Measurements from ENCODE around the gene TPRX2.
"Not testable (repeated sequence)": the region's sequence is repeated elsewhere in the genome, so short reads cannot be mapped to it uniquely, and the experiment has no call there.

TPRX2 gene

GRCh38 chr19:47863514-47863936, 4.5 kb downstream of the TPRX2 start:
- peak; percentile 94 for FAIRE-seq

GRCh38 chr19:47865166-47865565, 6.1 kb downstream of the TPRX2 start:
- FAIRE-seq: no peak

GRCh38 chr19:47878906-47879305, 19.9 kb downstream of the TPRX2 start:
- no peak for FAIRE-seq

- FAIRE-seq: not testable (repeated sequence)
Observed at GRCh38 chr19:47879385-47879784, 20.4 kb downstream of the TPRX2 start.

DNA sequence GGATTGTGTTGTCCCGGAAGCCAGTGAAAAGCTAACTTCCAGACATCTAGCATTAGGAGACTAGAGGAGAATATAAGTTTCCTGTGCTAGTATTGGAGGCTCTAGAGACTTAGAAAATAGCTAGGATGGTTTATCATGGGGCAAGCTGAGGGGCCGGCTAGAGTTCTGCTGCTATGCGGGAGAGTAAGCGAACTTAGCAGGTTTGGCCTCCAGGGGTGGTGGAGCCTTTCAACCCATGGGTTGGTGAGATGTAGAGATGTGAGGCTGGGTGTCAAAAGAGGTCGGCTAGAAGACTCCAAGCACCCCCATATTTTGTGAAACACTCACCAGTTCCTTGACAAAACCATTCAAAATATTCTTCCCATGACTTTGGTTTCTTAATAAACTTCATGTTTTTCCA, 22.7 kb downstream of the TPRX2 start:
- FAIRE-seq: no peak

- FAIRE-seq: no peak
Observed at GRCh38 chr19:47882890-47883289, 23.9 kb downstream of the TPRX2 start.

DNA sequence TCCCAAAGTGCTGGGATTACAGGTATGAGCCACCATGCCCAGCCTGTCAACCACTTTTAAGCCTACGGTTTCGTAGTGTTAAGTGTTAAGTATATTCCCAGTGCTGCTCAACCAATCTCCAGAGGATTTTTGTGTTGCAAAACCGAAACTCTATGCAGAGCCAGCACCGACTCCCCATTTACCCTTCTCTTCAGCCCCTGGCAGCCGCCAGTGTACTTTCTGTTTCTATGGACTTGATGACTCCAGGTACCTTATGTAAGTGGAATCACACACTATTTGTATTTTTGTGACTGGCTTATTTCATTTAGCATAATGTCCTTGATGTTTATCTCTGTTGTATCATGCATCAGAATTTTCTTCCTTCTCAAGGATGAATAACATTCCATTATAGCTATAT, 26.0 kb downstream of the TPRX2 start:
- no peak for FAIRE-seq

DNA sequence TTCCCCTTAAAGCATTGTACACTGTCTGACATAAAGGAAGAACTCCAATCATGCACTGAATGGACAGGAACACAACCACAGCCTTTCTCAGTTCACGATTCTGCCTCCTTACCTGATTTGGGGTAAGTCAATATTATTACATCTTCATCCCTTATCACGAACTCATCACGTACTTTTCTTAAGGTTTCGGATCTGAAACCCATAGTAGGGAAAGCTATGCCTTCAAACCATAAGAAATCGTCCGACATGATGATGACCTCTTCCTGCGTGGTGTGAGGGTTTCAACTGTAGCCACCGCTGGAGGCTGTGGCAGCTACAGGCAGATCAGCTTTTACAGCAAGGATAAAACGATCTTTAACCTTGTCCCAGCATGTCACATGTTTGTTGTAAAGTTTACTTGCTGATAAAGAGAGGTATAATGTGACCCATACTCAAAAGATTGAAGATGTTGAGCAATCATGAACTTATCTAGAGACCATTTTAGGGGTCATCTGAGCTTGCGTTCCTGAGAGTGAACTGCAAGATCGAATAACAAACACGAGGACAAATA, 27.1 kb downstream of the TPRX2 start, which contains the start of gene SULT2A1:
SULT2A1 (minus strand) TSS at position 306 of the 550 bp plus-strand sequence; CDS start at position 248, 58 bp downstream.
- no peak for FAIRE-seq

DNA sequence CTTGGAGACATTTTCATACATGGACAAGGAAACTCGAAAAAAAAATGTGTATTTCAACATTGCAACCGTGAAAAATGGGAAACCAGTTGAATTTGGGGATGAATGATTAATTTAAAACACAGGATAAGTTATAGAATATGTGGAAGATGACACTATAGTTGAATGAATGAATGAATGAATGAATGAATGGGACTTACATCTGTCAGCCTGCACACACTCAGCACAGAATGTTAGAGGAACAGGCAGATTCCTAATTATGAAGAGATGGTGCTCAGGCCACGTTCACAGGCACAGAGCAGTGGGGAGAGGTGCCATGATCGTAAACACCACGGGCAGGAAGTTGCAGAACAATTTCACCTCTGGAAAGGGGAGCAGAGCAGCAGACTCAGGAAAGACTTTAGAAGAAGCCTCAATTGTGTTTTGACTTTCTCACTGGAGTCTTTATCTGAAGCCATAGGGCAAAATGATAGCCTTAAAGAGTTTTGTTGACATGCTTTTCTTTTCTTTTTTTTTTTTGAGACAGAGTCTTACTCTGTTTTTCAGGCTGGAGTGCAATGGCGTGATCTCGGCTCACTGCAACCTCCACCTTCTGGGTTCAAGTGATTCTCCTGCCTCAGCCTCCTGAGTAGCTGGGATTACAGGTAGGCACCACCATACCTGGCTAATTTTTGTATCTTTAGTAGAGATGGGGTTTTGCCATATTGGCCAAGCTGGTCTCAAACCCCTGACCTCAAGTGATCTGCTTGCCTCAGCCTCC, 32.0 kb downstream of the TPRX2 start:
- FAIRE-seq: no peak

- FAIRE-seq: no peak
Observed at GRCh38 chr19:47891622-47891922, 32.5 kb downstream of the TPRX2 start.

- no peak for FAIRE-seq
Observed at GRCh38 chr19:47891923-47892666, 33.1 kb downstream of the TPRX2 start.

DNA sequence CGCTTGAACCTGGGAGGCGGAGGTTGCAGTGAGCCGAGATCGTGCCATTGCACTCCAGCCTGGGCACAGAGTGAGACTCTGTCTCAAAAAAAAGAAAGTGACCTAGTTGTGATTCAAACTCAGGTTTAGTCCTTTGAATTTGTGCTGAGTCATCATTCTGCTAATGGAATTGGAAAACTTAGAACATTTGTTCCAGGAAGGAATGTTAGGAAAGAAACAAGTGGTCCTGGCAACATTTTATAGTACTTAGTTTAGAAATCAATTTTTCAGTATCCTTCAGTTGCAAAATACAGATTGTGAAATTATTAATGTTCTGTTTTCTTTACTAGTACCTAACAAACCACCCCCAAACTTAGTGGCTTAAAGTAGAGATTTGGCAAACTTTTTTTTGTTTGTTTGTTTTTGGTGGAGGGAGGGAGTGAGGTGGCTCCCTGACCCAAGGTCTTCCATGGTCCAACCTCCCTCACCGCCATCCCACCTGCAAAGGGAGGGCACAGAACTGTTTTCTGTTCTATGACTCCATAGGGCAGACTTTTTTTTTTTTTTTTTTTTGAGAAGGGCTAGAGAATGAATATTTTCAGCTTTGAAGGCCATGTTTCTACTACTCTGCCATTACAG, 36.2 kb downstream of the TPRX2 start:
- FAIRE-seq: no peak

DNA sequence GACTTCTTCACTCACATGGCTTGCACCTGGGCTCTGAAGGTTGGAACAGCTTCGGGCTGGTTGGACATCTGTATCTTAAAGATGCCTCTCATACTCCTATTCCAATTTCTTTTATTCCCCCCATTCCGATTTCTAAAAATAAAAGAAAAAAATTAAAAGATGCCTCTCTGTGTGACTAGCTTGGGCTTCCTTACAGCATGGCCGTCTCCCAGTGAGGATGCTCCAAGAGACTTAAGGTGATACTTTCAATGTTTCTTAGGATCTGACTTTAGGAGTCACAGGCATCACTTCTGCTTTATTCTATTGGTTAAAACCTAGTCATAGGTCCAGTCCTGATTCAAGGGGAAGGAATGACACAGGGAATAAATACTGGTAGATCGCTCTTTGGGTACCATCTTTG, 37.0 kb downstream of the TPRX2 start:
- no peak for FAIRE-seq

- no peak for FAIRE-seq
Observed at GRCh38 chr19:47896773-47897172, 37.7 kb downstream of the TPRX2 start.

- no peak for FAIRE-seq
Observed at GRCh38 chr19:47897861-47898260, 38.8 kb downstream of the TPRX2 start.

DNA sequence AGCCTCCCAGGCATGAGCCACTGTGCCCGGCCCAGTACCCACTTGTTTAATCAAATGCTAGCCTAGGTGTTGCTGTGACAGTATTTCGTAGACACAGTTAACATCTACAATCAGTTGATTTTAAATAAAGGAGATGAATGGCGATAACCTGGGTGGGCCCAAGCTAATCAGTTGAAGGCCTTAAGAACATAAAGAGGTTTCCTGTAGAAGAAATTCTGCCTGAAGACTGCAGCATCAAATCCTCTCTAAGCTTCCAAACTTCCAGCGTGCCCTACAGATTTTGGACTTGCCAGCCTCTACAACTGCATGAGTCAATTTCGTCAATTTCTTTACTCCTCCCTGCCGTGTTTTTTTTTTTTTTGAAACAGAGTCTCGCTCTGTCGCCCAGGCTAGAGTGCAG, 40.3 kb downstream of the TPRX2 start:
- no peak for FAIRE-seq

DNA sequence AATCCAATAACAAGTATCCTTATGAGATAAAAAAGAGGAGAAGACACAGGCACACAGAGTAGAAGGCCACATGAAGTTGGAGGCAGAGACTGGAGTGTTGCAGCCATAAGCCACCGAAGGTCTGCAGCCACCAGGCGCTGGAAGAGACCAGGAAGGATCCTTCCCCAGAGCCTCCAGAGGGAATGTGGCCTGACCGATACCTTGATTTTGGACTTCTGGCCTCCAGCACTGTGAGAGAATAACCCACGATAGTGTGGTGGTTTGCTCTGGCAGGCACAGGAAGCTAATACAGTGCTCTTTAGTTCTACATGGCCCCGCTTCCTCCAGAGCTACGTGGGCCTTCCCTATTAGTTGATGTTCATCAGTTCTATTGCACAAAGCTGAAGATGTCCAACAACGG, 42.3 kb downstream of the TPRX2 start:
- FAIRE-seq: no peak

GRCh38 chr19:47909350-47909749, 50.3 kb downstream of the TPRX2 start:
- not testable (repeated sequence) for FAIRE-seq

DNA sequence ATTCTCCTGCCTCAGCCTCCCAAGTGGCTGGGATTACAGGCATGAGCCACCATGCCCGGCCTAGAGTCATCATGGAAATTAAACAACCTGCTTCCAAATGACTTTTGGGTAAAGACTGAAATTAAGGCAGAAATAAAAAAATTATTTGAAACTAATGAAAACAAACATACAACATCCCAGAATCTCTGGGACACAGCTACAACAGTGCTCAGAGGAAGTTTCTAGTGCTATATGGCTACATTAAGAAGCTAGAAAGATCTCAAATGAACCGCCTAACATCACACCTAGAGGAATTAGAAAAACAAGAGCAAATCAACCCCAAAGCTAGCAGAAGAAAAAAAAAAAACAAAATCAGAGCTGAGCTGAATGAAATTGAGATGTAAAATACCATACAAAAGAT, 51.2 kb downstream of the TPRX2 start:
- not testable (repeated sequence) for FAIRE-seq
